Body of pancreas (tissue), 4 donors: Measurements from ENCODE around the gene ALPL. TPM values are rescaled to one million over a fixed set of nuclear protein-coding genes. Genes with fewer than 3 reads are reported as not detected.

ENCODE experiments used
- ATAC-seq: fragments of 150-250 bp; one replicate; pipeline ENCODE4 v1.9.1; 2016
- DNase-seq, 4 donors: peaks; one replicate each; pipeline ENCODE4 v3.0.0-alpha.2; 2019
- H3K27ac ChIP-seq, 4 donors: fragments of 200-600 bp; sonication (generic); 1 replicate in 3 of 4; 2 replicates in 1 of 4; pipeline versions ENCODE4 v1.5.1 to v1.6.1; 2016 to 2019; ENCODE audit warnings: mild to moderate bottlenecking in 1 of 4, mixed read lengths in 1 of 4, moderate library complexity in 1 of 4
- H3K27me3 ChIP-seq, 2 donors: fragments of 200-600 bp; sonication (generic); one replicate each; pipeline ENCODE4 v1.6.0; 2016; ENCODE audit warnings: mild to moderate bottlenecking in 1 of 2
- H3K36me3 ChIP-seq, 2 donors: fragments of 200-600 bp; sonication (generic); replicated peaks in 1 of 2; 2 replicates each; pipeline ENCODE4 v1.5.1; 2016; ENCODE audit warnings: low read depth in 2 of 2; ENCODE audit not compliant: insufficient read depth in 1 of 2
- H3K4me1 ChIP-seq: fragments of 200-600 bp; sonication (generic); one replicate; pipeline ENCODE4 v1.6.0; 2016
- H3K4me3 ChIP-seq, 2 donors: fragments of 200-600 bp; sonication (generic); 1 replicate in 1 of 2; 2 replicates in 1 of 2; pipeline ENCODE4 v1.5.1; 2016 to 2019
- H3K9me3 ChIP-seq, 3 donors: fragments of 200-600 bp; sonication (generic); 1 replicate in 2 of 3; 2 replicates in 1 of 3; pipeline ENCODE4 v1.5.1; 2016
- CTCF ChIP-seq, 7 experiments: fragments of 450-650 bp in 4 of 7; fragments of 200-600 bp in 3 of 7; sonication (generic) in 3 of 7; IDR thresholded peaks; one replicate each; pipeline ENCODE4 v1.5.1; 2016 to 2019; ENCODE audit warnings: antibody characterized with exemption in 7 of 7
- POLR2A ChIP-seq, 3 donors: fragments of 450-650 bp; IDR thresholded peaks; one replicate each; pipeline ENCODE4 v1.6.1; 2016; ENCODE audit warnings: antibody characterized with exemption in 3 of 3, mild to moderate bottlenecking in 2 of 3
- WGBS, 2 donors: methylation state at CpG; one replicate each; pipeline ENCODE4 v1.1.5; 2017; 5-methylcytosine and 5-hydroxymethylcytosine counted together
- intact Hi-C: fragments of 100-400 bp; cut with DNase I; formaldehyde crosslinking; loops from one replicate; pipeline ENCODE4 v1.15.1; 2023
- total RNA-seq, 2 donors: library from RNA; depleted of rRNA; stranded (reverse); fragments of >200 nt; gene quantifications; one replicate each; pipeline ENCODE4 v1.1.0, GENCODE V29; 2016

ALPL gene
- total RNA-seq, 2 donors from 2014 or later, result 3.4 to 10.9 TPM

- Histone ChIP-seq H3K27me3 (no peaks in the 10 kb centered on the region), H3K4me1 (no peaks in the 10 kb centered on the region), H3K4me3 (no peak overlapping the region), H3K36me3 (peaks cover 10 to 27% of the 10 kb centered on the region in 2 donors), H3K27ac (no peak overlapping the region), H3K9me3 (no peaks in the 10 kb centered on the region)
- DNase-seq (no peak), ATAC-seq (no peak)
- WGBS, 2 donors, result 88 to 92% methylated on average over 12 to 19 of the region's 19 CpGs
- intact Hi-C loops, result no loop called here
- no peak for TF ChIP-seq POLR2A (IDR thresholded peaks at IDR 0.05)
- TF ChIP-seq CTCF (IDR thresholded peaks at IDR 0.05), result no peak
Observed at GRCh38 chr1:21597753-21598152, 88.5 kb downstream of the ALPL start.

GRCh38 chr1:21598417-21598816, 89.2 kb downstream of the ALPL start:
- Histone ChIP-seq H3K27ac (no peak overlapping the region), H3K4me3 (no peak overlapping the region), H3K9me3 (no peaks in the 10 kb centered on the region), H3K4me1 (no peaks in the 10 kb centered on the region), H3K27me3 (no peaks in the 10 kb centered on the region), H3K36me3 (peaks cover 10 to 27% of the 10 kb centered on the region in 2 donors)
- ATAC-seq (no peak), DNase-seq (no peak)
- TF ChIP-seq POLR2A (IDR thresholded peaks at IDR 0.05) (no peak), CTCF (IDR thresholded peaks at IDR 0.05) (no peak)
- WGBS, 2 donors, result 82 to 93% methylated on average over 5 to 6 of the region's 7 CpGs
- intact Hi-C loops, result no loop called here

GRCh38 chr1:21598904-21599303, 89.7 kb downstream of the ALPL start:
- H3K4me1 ChIP-seq, result no peaks in the 10 kb centered on the region
- DNase-seq (no peak), ATAC-seq (no peak)
- TF ChIP-seq CTCF (IDR thresholded peaks at IDR 0.05) (no peak), POLR2A (IDR thresholded peaks at IDR 0.05) (no peak)
- intact Hi-C loops, result no loop called here
- H3K27me3 ChIP-seq, result no peaks in the 10 kb centered on the region
- WGBS, 2 donors, result 81 to 83% methylated on average over 8 of the region's 8 CpGs
- peaks cover 10 to 27% of the 10 kb centered on the region in 2 donors for H3K36me3 ChIP-seq
- H3K9me3 ChIP-seq, result no peaks in the 10 kb centered on the region
- H3K4me3 ChIP-seq, result no peak overlapping the region
- H3K27ac ChIP-seq, result no peak overlapping the region

- TF ChIP-seq CTCF (IDR thresholded peaks at IDR 0.05) (no peak), POLR2A (IDR thresholded peaks at IDR 0.05) (no peak)
- 90 to 93% methylated on average over 5 to 15 of the region's 15 CpGs for WGBS, 2 donors
- no peaks in the 10 kb centered on the region for H3K27me3 ChIP-seq
- no peaks in the 10 kb centered on the region for H3K4me1 ChIP-seq
- H3K27ac ChIP-seq, result no peak overlapping the region
- DNase-seq (no peak), ATAC-seq (no peak)
- H3K36me3 ChIP-seq, result peaks cover 10 to 27% of the 10 kb centered on the region in 2 donors
- no peaks in the 10 kb centered on the region for H3K9me3 ChIP-seq
- no peak overlapping the region for H3K4me3 ChIP-seq
- intact Hi-C loops, result no loop called here
Observed at GRCh38 chr1:21599402-21599801, 90.2 kb downstream of the ALPL start.

- no peak for TF ChIP-seq CTCF (IDR thresholded peaks at IDR 0.05)
- no peak for TF ChIP-seq POLR2A (IDR thresholded peaks at IDR 0.05)
- intact Hi-C loops, result loop anchor here (5.0 kb wide), 1 partner anchor 61 kb away; no protein-coding TSS in a partner anchor
- Histone ChIP-seq H3K36me3 (peaks cover 10 to 26% of the 10 kb centered on the region in 2 donors), H3K27ac (no peak overlapping the region), H3K4me3 (no peak overlapping the region), H3K27me3 (no peaks in the 10 kb centered on the region), H3K4me1 (no peaks in the 10 kb centered on the region), H3K9me3 (no peaks in the 10 kb centered on the region)
- 83 to 97% methylated on average over 18 to 25 of the region's 30 CpGs for WGBS, 2 donors
- no peak for ATAC-seq
- no peak for DNase-seq
Observed at GRCh38 chr1:21601278-21602048, 92.2 kb downstream of the ALPL start.
